Medulla oblongata (tissue), 1 donor: ENCODE measurements around the gene TP53TG5.
A peak's percentile ranks its signal among the peaks of the same experiment; 100 is the strongest.

Experiments used
- DNase-seq: peaks from one replicate; pipeline ENCODE4 v3.0.0-alpha.2; 2015; ENCODE audit errors: extremely low spot score

The TP53TG5 gene

DNA sequence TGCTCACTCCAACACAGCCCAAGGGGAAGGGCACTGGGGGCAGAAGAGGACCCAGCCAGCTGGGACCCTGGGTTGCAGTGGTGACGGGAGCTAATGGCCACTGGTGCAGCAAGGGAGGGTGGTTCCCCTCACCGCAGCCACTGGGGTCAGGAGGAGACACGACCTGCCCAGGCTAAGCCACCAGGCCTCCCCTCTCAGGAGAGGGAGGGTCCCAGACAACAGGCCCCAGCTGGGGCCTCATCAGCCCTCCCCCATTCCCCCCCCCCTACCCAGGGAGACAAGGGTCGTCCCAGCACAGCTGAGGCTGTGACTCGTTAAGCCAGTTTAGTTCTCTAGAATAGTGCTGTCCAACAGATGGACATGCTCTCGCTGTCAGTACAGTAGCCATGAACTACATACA, 52.8 kb downstream of the TP53TG5 start:
- no peak for DNase-seq

DNA sequence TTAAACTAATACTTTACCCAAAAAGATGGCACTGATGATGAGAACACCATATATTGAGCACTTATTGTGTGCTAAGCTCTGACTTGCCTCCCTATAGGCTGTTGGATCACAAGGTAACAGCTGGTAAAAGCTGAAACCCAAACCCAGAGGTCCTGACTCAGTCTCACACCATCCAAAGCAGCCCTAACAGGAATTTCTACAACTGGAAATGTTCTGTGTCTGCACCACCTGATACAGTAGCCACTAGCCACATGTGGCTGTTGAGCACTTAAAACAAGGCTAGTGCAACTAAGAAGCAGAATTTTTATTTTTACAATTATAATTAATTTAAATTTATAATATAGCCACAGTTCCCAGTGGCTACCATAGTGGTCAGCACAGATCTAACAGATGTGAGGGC, 54.4 kb downstream of the TP53TG5 start:
- DNase-seq: no peak

DNA sequence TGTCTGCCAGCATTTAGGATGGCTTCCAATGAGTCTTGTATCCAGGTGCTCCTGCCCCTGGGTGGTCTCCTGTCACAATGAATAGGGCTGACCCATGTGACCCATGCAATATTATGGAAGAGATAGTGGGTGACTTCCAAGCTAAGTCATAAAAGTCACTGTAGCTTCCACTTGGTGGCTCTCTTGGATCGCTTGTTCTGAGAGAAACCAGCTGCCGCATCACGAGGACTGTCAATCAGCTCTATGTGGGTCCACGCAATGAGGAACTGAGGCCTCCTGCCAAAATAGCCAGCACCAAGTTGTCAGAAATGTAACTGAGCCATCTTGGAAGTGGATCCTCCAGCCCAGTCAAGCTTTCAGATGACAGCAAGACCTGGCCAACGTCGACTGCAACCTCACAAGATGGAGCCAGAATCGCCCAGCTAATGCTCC, 55.2 kb downstream of the TP53TG5 start:
- peak; percentile 95 for DNase-seq
